Heart left ventricle (tissue), 13 donors: ENCODE data around the gene REPS2.

ENCODE experiments used
- POLR2A ChIP-seq, 2 donors: fragments of 450-650 bp; IDR thresholded peaks; one replicate each; pipeline ENCODE4 v1.6.1; 2017; ENCODE audit warnings: antibody characterized with exemption in 2 of 2, mild to moderate bottlenecking in 2 of 2, moderate library complexity in 2 of 2
- TF ChIP-seq, protein P1 (sequence below), 12 donors: fragments of 200-600 bp; sonication (generic) in 4 of 12; IDR thresholded peaks; one replicate each; pipeline versions ENCODE4 v1.5.0 to v1.8.0; 2018 to 2022; ENCODE audit warnings: antibody characterized with exemption in 12 of 12, mild to moderate bottlenecking in 5 of 12
- donor health status: ischemic (EF 13 %, LVEDD 7.1; RV severe dilation, severe dysfunction).
- donor health status: DM: no; HTN: yes; CAD: no.
- donor health status: DM: no; HTN: no; CAD: no.
- donor health status: ischemic (EF 25% LVEDD 6.9; RV normal size, moderate dysfunction).
- donor health status: ischemic (EF 25% LVEDD 5.7; RV mildly dilated, moderate dysfunction).
- donor health status: ischemic (EF 35%, LVEDD 5.7; RV mildly dilated, moderate dysfunction).
- donor health status: nonischemic (EF 11% LVEDD 7.7; RV severe dilation, severe dysfunction).
- donor health status: DM: yes; HTN: yes; CAD: no.
- donor health status: PGD.
- donor health status: ischemic (EF 29% LVEDD 5.4; RV normal size, mild dysfunction).
- donor health status: nonischemic (EF 23%, LVEDD 6.1; RV moderate dilation, normal function).

DNA sequence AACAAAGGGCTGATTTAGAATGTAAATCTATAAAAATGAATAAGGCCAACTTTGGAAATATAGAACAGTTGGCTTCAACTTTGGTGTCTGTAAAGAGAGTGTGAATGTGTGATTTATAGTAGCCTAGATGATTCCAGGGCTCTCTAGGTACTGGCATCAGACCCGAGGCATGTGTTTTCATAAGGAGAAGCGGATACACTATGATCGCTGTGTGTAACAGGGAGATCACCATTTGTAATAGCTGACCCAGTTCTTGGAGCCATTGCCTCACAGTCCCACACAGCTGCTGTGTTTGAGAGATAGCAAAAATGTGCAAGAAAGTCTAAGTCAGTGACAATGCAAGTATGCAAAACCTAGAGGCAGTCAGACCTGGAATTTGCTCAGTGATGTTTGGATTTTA lies 135.1 kb downstream of the REPS2 start:
- TF ChIP-seq POLR2A (IDR thresholded peaks at IDR 0.05), result no peak
- TF ChIP-seq, protein P1, sequence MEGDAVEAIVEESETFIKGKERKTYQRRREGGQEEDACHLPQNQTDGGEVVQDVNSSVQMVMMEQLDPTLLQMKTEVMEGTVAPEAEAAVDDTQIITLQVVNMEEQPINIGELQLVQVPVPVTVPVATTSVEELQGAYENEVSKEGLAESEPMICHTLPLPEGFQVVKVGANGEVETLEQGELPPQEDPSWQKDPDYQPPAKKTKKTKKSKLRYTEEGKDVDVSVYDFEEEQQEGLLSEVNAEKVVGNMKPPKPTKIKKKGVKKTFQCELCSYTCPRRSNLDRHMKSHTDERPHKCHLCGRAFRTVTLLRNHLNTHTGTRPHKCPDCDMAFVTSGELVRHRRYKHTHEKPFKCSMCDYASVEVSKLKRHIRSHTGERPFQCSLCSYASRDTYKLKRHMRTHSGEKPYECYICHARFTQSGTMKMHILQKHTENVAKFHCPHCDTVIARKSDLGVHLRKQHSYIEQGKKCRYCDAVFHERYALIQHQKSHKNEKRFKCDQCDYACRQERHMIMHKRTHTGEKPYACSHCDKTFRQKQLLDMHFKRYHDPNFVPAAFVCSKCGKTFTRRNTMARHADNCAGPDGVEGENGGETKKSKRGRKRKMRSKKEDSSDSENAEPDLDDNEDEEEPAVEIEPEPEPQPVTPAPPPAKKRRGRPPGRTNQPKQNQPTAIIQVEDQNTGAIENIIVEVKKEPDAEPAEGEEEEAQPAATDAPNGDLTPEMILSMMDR (IDR thresholded peaks at IDR 0.05), result no peak
